Parathyroid adenoma (tissue), 2 donors: Measurements from ENCODE around the gene TSPAN14.

ENCODE experiments used
- H2AFZ ChIP-seq: fragments of 300-600 bp; sonication (generic); one replicate; pipeline ENCODE4 v1.7.0; 2017; ENCODE audit warnings: antibody characterized with exemption, mild to moderate bottlenecking
- H3K27ac ChIP-seq: fragments of 300-600 bp; sonication (generic); one replicate; pipeline ENCODE4 v1.7.0; 2017
- H3K27me3 ChIP-seq: fragments of 300-600 bp; sonication (generic); one replicate; pipeline ENCODE4 v1.7.0; 2017; ENCODE audit warnings: low read length; ENCODE audit not compliant: control insufficient read depth, insufficient read depth
- H3K36me3 ChIP-seq: fragments of 300-600 bp; sonication (generic); one replicate; pipeline ENCODE4 v1.7.0; 2017; ENCODE audit warnings: low read length; ENCODE audit not compliant: control insufficient read depth, insufficient read depth
- H3K4me1 ChIP-seq: fragments of 300-600 bp; sonication (generic); one replicate; pipeline ENCODE4 v1.7.0; 2017; ENCODE audit warnings: control low read depth
- H3K4me2 ChIP-seq: fragments of 300-600 bp; sonication (generic); one replicate; pipeline ENCODE4 v1.7.0; 2017; ENCODE audit warnings: low read length
- H3K4me3 ChIP-seq: fragments of 300-600 bp; sonication (generic); one replicate; pipeline ENCODE4 v1.7.0; 2017; ENCODE audit warnings: low read depth, low read length
- H3K79me2 ChIP-seq: fragments of 300-600 bp; sonication (generic); one replicate; pipeline ENCODE4 v1.7.0; 2017; ENCODE audit warnings: control low read depth
- H3K9ac ChIP-seq: fragments of 300-600 bp; sonication (generic); one replicate; pipeline ENCODE4 v1.7.0; 2017; ENCODE audit warnings: mild to moderate bottlenecking
- H3K9me3 ChIP-seq: fragments of 300-600 bp; sonication (generic); one replicate; pipeline ENCODE4 v1.7.0; 2017; ENCODE audit warnings: low read length; ENCODE audit not compliant: control insufficient read depth
- TF ChIP-seq, protein P1 (sequence below): fragments of 300-600 bp; sonication (generic); IDR thresholded peaks from one replicate; pipeline ENCODE4 v1.7.0; 2017; ENCODE audit warnings: antibody characterized with exemption, mild to moderate bottlenecking
- donor health status: primary hyperparathyroidism.

TSPAN14 gene

DNA sequence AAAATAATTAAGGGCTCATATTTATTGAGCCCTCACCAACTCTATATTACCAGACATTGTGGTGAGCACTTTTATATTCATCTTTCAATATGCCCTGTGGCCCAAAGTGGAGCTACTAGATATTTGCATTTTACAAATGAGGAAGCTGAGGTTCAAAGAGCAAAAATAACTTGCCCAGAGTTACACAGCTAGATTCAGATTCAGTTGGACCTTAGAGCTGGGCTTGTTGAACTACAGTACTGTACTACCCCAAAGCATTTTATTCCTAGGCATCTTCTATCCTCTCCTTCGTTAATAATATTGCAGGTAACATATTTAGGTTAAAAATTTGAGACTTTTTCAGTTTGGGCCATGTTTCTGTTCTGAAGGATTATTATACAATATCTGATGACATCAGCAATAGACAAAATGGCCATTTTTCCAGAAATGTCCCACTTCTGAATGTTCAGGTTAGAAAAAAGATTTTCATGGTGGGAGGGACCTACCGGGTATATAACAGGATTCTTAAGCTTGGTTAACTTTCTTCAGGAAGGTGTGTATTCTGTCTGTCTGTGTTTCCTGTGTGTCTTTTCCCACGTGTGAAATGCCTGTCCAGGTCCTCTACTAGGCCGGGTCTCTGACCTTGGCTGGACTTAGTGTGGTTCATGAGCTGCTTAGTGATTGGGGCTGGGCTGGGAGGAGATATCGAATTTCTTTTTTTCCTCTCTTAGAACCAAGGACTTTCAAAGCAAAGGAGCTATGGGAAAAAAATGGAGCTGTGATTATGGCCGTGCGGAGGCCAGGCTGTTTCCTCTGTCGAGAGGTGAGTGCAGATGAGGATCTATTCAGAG is 32.2 kb upstream of the TSPAN14 start:
- Histone ChIP-seq H3K9ac (no peak overlapping the region), H3K27me3 (no peaks in the 10 kb centered on the region), H3K4me2 (no peak overlapping the region), H3K27ac (no peak overlapping the region), H3K79me2 (peaks cover 24% of the 10 kb centered on the region), H3K4me3 (no peak overlapping the region), H2AFZ (no peak overlapping the region), H3K4me1 (no peaks in the 10 kb centered on the region), H3K36me3 (no peaks in the 10 kb centered on the region), H3K9me3 (no peaks in the 10 kb centered on the region)
- TF ChIP-seq, protein P1, sequence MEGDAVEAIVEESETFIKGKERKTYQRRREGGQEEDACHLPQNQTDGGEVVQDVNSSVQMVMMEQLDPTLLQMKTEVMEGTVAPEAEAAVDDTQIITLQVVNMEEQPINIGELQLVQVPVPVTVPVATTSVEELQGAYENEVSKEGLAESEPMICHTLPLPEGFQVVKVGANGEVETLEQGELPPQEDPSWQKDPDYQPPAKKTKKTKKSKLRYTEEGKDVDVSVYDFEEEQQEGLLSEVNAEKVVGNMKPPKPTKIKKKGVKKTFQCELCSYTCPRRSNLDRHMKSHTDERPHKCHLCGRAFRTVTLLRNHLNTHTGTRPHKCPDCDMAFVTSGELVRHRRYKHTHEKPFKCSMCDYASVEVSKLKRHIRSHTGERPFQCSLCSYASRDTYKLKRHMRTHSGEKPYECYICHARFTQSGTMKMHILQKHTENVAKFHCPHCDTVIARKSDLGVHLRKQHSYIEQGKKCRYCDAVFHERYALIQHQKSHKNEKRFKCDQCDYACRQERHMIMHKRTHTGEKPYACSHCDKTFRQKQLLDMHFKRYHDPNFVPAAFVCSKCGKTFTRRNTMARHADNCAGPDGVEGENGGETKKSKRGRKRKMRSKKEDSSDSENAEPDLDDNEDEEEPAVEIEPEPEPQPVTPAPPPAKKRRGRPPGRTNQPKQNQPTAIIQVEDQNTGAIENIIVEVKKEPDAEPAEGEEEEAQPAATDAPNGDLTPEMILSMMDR, result no peak

DNA sequence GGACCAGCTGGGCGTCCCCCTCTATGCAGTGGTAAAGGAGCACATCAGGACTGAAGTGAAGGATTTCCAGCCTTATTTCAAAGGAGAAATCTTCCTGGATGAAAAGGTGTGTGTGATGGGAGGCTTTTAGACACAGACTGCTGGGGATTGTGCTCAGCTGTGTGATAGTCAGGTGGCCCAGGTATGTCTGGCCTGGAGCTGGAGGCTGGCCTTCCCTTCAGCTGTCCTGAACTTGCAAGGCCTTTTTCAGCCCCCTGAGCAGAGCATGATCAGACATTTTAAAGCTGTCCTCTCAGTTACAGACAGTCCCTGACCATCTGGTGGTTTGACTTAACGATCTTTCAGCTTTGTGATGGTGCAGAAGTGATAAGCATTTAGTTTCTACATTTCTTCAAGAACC is 28.2 kb upstream of the TSPAN14 start:
- Histone ChIP-seq H3K4me3 (no peak overlapping the region), H3K4me2 (no peak overlapping the region), H3K4me1 (no peaks in the 10 kb centered on the region), H2AFZ (no peak overlapping the region), H3K9me3 (no peaks in the 10 kb centered on the region), H3K27me3 (no peaks in the 10 kb centered on the region), H3K9ac (no peak overlapping the region), H3K79me2 (peaks cover 5% of the 10 kb centered on the region), H3K27ac (no peak overlapping the region), H3K36me3 (no peaks in the 10 kb centered on the region)
- TF ChIP-seq, protein P1, result no peak

DNA sequence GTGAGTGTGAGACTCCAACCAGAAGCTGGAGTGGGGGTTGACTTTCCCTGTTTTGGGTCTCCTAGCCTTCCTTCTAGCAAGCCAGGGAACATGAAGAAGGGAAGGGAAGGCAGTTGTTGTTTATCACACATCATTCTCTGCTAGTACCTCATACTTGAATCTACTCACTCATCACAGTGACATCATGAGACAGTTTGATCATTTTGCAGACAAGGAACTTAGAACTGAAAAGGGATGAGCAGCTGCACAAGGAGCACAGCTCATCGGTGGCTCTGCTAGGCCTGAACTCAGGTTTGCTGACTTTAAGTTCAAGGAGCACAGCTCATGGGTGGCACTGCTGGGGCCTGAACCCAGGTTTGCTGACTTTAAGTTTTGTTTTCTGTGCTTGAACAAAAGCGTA is 26.6 kb upstream of the TSPAN14 start:
- Histone ChIP-seq H3K4me2 (no peak overlapping the region), H3K9me3 (no peaks in the 10 kb centered on the region), H3K4me3 (no peak overlapping the region), H3K27me3 (no peaks in the 10 kb centered on the region), H3K79me2 (no peaks in the 10 kb centered on the region), H2AFZ (no peak overlapping the region), H3K36me3 (no peaks in the 10 kb centered on the region), H3K27ac (no peak overlapping the region), H3K9ac (no peak overlapping the region), H3K4me1 (no peaks in the 10 kb centered on the region)
- TF ChIP-seq, protein P1, result no peak

DNA sequence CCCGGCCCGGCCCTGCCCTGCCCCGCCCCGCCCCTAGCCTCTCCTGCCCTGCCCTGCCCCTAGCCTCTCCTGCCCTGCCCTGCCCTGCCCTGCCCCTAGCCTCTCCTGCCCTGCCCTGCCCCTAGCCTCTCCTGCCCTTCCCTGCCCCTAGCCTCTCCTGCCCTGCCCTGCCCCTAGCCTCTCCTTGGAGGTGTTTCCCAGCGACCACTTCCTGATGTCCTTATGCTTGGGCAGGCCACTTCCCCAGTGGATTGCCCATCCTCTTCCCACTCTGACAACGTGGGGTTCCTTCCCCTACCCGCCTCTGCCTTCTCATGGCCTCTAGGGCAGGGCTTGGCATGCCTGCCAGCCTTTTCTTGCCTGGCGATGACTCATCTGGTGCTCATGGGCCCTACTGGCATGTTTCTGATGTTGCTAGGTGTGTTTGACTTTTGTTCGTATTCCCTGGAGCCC is 24.6 kb upstream of the TSPAN14 start:
- no peaks in the 10 kb centered on the region for H3K36me3 ChIP-seq
- H3K79me2 ChIP-seq, result no peaks in the 10 kb centered on the region
- H3K9ac ChIP-seq, result no peak overlapping the region
- H3K4me2 ChIP-seq, result no peak overlapping the region
- TF ChIP-seq, protein P1, result no peak
- H2AFZ ChIP-seq, result no peak overlapping the region
- H3K9me3 ChIP-seq, result no peaks in the 10 kb centered on the region
- no peak overlapping the region for H3K27ac ChIP-seq
- H3K4me3 ChIP-seq, result no peak overlapping the region
- H3K4me1 ChIP-seq, result no peaks in the 10 kb centered on the region
- H3K27me3 ChIP-seq, result no peaks in the 10 kb centered on the region

DNA sequence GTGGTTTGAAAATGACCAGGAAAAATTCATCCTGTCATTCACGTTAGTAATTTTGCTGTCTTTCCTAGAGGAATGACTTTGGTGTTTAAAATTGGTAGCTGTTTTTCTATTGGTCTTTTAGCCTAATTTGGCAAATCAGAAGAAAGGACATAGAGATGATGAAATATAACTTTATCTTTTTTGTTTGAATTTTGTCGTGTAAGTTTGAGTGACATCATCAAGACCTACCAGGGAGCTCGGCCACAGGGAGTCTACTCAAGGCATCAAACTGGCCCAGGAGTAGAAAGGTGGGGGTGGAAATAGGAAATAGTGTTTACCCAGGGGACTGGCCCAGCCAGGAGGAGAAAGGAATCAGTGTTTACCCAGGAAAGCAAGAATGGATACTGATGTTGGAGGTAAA is 21.0 kb upstream of the TSPAN14 start:
- H3K9ac ChIP-seq, result no peak overlapping the region
- no peaks in the 10 kb centered on the region for H3K79me2 ChIP-seq
- no peaks in the 10 kb centered on the region for H3K4me1 ChIP-seq
- H3K27ac ChIP-seq, result no peak overlapping the region
- H3K27me3 ChIP-seq, result no peaks in the 10 kb centered on the region
- TF ChIP-seq, protein P1, result no peak
- no peak overlapping the region for H3K4me2 ChIP-seq
- no peaks in the 10 kb centered on the region for H3K9me3 ChIP-seq
- H3K36me3 ChIP-seq, result no peaks in the 10 kb centered on the region
- H3K4me3 ChIP-seq, result no peak overlapping the region
- H2AFZ ChIP-seq, result no peak overlapping the region
